Right ventricle myocardium inferior (tissue), 1 donor: ENCODE results near the gene ATRNL1. TPM values are rescaled to one million over a fixed set of nuclear protein-coding genes. Genes with fewer than 3 reads are reported as not detected.
A peak's percentile ranks its signal among the peaks of the same experiment; 100 is the strongest.
"Not testable (repeated sequence)": the region's sequence is repeated elsewhere in the genome, so short reads cannot be mapped to it uniquely, and the experiment has no call there.

Experiments used
- ATAC-seq: fragments of 200-7000 bp; cut with Tn5 transposase; one replicate; pipeline ENCODE4 v1.9.1; 2020; ENCODE audit warnings: mild to moderate bottlenecking, moderate library complexity
- DNase-seq: peaks from one replicate; pipeline ENCODE4 v3.0.0; 2021; ENCODE audit errors: missing footprints
- intact Hi-C: fragments of 100-400 bp; cut with DNase I; formaldehyde crosslinking; loops from one replicate; pipeline ENCODE4 v1.11.0; 2022
- total RNA-seq: library from RNA; stranded (reverse); fragmentation: NEBNext Ultra II Directional; extraction: Animal tissue kit (Norgen Biotek cat#: 25700); gene quantifications from one replicate; pipeline ENCODE4 v1.2.1, GENCODE V29; 2021
- donor health status: DM: no; HTN: yes; CAD: no; lungs with severe emphysema.

ATRNL1 gene
- total RNA-seq, 1 donor from 2014 or later = 0.41 TPM

GRCh38 chr10:115164220-115164619, 71.1 kb downstream of the ATRNL1 start:
- ATAC-seq (no peak), DNase-seq (no peak)
- intact Hi-C loops = no loop called here

- ATAC-seq (no peak), DNase-seq (no peak)
- intact Hi-C loops = no loop called here
Measured at GRCh38 chr10:115167751-115168150, 74.6 kb downstream of the ATRNL1 start.

GRCh38 chr10:115171392-115171960, 78.3 kb downstream of the ATRNL1 start:
- no peak for DNase-seq
- intact Hi-C loops = loop anchor here (10.0 kb wide), 1 partner anchor 1213 kb away; no protein-coding TSS in a partner anchor
- ATAC-seq = no peak

GRCh38 chr10:115173915-115174443, 80.8 kb downstream of the ATRNL1 start:
- intact Hi-C loops = loop anchor here (10.0 kb wide), 1 partner anchor 1211 kb away; no protein-coding TSS in a partner anchor
- DNase-seq (no peak), ATAC-seq (no peak)

GRCh38 chr10:115207276-115207675, 114.1 kb downstream of the ATRNL1 start:
- DNase-seq, intact Hi-C loops, ATAC-seq: not testable (repeated sequence)

GRCh38 chr10:115209133-115209532, 116.0 kb downstream of the ATRNL1 start:
- intact Hi-C loops = no loop called here
- no peak for ATAC-seq
- DNase-seq = no peak

GRCh38 chr10:115214829-115215228, 121.7 kb downstream of the ATRNL1 start:
- DNase-seq (no peak), ATAC-seq (no peak)
- intact Hi-C loops = no loop called here

GRCh38 chr10:115219203-115219602, 126.0 kb downstream of the ATRNL1 start:
- intact Hi-C loops = no loop called here
- ATAC-seq = no peak

GRCh38 chr10:115222039-115222438, 128.9 kb downstream of the ATRNL1 start:
- intact Hi-C loops = no loop called here
- no peak for ATAC-seq
- no peak for DNase-seq

More at GRCh38 chr10:115219203-115219602, 126.0 kb downstream of the ATRNL1 start:
- DNase-seq = no peak

GRCh38 chr10:115239761-115240160, 146.6 kb downstream of the ATRNL1 start:
- ATAC-seq (no peak), DNase-seq (no peak)
- intact Hi-C loops = no loop called here

GRCh38 chr10:115250784-115251183, 157.6 kb downstream of the ATRNL1 start:
- ATAC-seq (no peak), DNase-seq (no peak)
- intact Hi-C loops = no loop called here

- ATAC-seq, intact Hi-C loops, DNase-seq: not testable (repeated sequence)
Measured at GRCh38 chr10:115253765-115254164, 160.6 kb downstream of the ATRNL1 start.

- DNase-seq (no peak), ATAC-seq (no peak)
- intact Hi-C loops = no loop called here
Measured at GRCh38 chr10:115272482-115272881, 179.3 kb downstream of the ATRNL1 start.

- DNase-seq (no peak), ATAC-seq (no peak)
- intact Hi-C loops = no loop called here
Measured at GRCh38 chr10:115278294-115278693, 185.1 kb downstream of the ATRNL1 start.

- intact Hi-C loops = no loop called here
- DNase-seq (peak; percentile 43), ATAC-seq (no peak)
Measured at GRCh38 chr10:115295213-115295805, 202.1 kb downstream of the ATRNL1 start.

- ATAC-seq (no peak), DNase-seq (no peak)
- intact Hi-C loops = no loop called here
Measured at GRCh38 chr10:115300080-115300479, 206.9 kb downstream of the ATRNL1 start.

- DNase-seq, ATAC-seq, intact Hi-C loops: not testable (repeated sequence)
Measured at GRCh38 chr10:115319669-115320068, 226.5 kb downstream of the ATRNL1 start.

- intact Hi-C loops = no loop called here
- no peak for DNase-seq
- ATAC-seq = no peak
Measured at GRCh38 chr10:115321360-115321759, 228.2 kb downstream of the ATRNL1 start.

GRCh38 chr10:115328331-115328730, 235.2 kb downstream of the ATRNL1 start:
- DNase-seq (no peak), ATAC-seq (no peak)
- intact Hi-C loops = no loop called here

GRCh38 chr10:115335366-115335765, 242.2 kb downstream of the ATRNL1 start:
- no peak for ATAC-seq
- no peak for DNase-seq
- intact Hi-C loops = no loop called here
